Right ventricle myocardium inferior (tissue), 1 donor: Measurements from ENCODE around the gene MED19. TPM values are rescaled to one million over a fixed set of nuclear protein-coding genes. Genes with fewer than 3 reads are reported as not detected.
"Not testable (repeated sequence)": the region's sequence is repeated elsewhere in the genome, so short reads cannot be mapped to it uniquely, and the experiment has no call there.

Experiments used
- ATAC-seq: fragments of 200-7000 bp; cut with Tn5 transposase; one replicate; pipeline ENCODE4 v1.9.1; 2020; ENCODE audit warnings: mild to moderate bottlenecking, moderate library complexity
- DNase-seq: peaks from one replicate; pipeline ENCODE4 v3.0.0; 2021; ENCODE audit errors: missing footprints
- intact Hi-C: fragments of 100-400 bp; cut with DNase I; formaldehyde crosslinking; loops from one replicate; pipeline ENCODE4 v1.11.0; 2022
- long read RNA-seq: library from polyadenylated mRNA; unstranded; transcript quantifications from one replicate; pipeline ENCODE4 v2.0.0, GENCODE V29; 2021
- total RNA-seq: library from RNA; stranded (reverse); fragmentation: NEBNext Ultra II Directional; extraction: Animal tissue kit (Norgen Biotek cat#: 25700); gene quantifications from one replicate; pipeline ENCODE4 v1.2.1, GENCODE V29; 2021
- donor health status: DM: no; HTN: yes; CAD: no; lungs with severe emphysema.

MED19 gene, protein sequence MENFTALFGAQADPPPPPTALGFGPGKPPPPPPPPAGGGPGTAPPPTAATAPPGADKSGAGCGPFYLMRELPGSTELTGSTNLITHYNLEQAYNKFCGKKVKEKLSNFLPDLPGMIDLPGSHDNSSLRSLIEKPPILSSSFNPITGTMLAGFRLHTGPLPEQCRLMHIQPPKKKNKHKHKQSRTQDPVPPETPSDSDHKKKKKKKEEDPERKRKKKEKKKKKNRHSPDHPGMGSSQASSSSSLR
- total RNA-seq: 7.9 TPM
- long read RNA-seq, transcript MED19-202 (5 exons, 1,203 nt): major isoform, 8 of 9 reads
- long read RNA-seq, partial matches to known transcripts: 0 of 9 reads
- long read RNA-seq, other reads (novel, unspliced or antisense): 1 of 9 reads

GRCh38 chr11:57711414-57712255, at the start of gene MED19:
TSS of gene MED19 (minus strand) at chr11:57712215. CDS start at chr11:57712179, 36 bp downstream.
- DNase-seq (peak; percentile 91), ATAC-seq (no peak)
- intact Hi-C loops: loop anchor here (2.0 to 5.0 kb wide), 3 partner anchors 29 to 866 kb away; partner anchors contain the start of genes LPXN, SELENOH and ZFP91

DNA sequence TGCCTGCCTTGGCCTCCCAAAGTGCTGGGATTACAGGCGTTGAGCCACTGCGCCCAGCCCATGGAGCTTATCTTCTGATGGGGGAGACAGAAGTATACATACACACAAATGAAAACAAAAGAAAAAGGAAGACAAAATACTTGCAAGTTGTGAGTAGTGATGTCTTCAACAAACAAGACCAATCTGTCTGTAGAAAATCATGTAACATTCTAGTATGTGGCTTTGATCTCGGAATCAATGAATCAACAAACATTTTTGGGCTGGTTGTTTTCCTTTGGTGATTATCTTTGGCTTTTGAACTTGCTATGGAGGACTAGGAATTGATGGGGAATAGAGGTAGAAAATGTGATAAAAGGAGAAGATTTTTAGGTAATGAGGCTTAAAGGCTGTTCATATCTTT, 46.2 kb upstream of the MED19 start:
- ATAC-seq (no peak), DNase-seq (no peak)
- intact Hi-C loops: no loop called here

- intact Hi-C loops: no loop called here
- ATAC-seq (no peak), DNase-seq (no peak)
Measured at GRCh38 chr11:57752954-57753353, 40.9 kb upstream of the MED19 start.

DNA sequence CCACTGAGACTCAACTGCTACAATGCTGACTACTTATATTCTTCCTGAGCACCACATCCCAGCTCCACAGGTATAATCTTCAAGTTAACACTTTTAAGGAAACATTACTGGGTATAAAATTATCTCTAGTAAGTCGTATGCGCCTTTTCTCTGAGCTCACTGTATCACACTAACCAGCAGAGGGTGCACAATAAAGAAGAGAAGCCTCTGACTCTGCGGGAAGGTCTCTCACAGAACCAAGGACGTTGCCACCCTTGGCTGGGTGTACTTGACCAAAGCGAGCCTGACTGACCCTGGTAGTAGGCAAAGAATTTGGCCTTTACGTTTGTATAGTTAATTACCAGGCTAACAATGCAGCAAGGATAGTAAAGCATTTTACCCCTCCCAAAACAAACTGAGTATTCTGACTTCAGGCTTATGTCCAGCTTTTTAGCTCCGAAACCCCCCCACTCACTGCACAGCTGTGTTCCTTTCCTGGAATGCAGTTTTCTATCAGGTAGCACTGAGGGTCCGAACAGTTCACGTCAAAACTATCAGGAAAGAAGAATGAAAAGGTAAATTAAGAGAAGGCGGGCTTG, 39.8 kb upstream of the MED19 start, which contains the start of gene BTBD18:
TSS of gene BTBD18 (minus strand) at position 144 of the 578 bp plus-strand sequence. CDS start 631 bp downstream, outside the sequence.
- intact Hi-C loops: loop anchor here (2.0 kb wide), 1 partner anchor 49 kb away; no protein-coding TSS in a partner anchor
- DNase-seq (no peak), ATAC-seq (peak; percentile 81)

DNA sequence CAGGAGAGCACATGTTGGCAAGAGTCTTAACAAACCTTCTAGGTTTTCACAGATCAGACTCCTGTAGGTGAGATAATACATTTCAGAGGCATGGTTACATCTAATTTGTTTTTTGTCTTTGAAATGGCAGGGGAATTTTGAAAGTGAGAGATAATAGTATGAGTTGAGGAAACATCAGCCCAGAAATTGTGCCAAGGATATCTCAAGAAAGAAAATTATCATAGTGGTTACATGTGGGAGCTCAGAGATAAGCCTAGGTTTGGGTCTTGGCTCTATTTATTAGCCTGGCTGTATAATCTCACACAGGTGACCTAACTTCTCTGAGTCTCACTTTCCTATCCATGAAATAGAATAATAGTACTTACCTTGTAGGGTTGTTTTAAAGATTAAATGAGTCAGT, 39.2 kb upstream of the MED19 start:
- intact Hi-C loops: loop anchor here (2.0 kb wide), 1 partner anchor 50 kb away; no protein-coding TSS in a partner anchor
- no peak for ATAC-seq
- no peak for DNase-seq

GRCh38 chr11:57746920-57747319, 34.9 kb upstream of the MED19 start:
- no peak for ATAC-seq
- intact Hi-C loops: loop anchor here (10.0 kb wide), 1 partner anchor 768 kb away; no protein-coding TSS in a partner anchor
- no peak for DNase-seq

- no peak for ATAC-seq
- no peak for DNase-seq
- intact Hi-C loops: loop anchor here (10.0 kb wide), 1 partner anchor 770 kb away; no protein-coding TSS in a partner anchor
Measured at GRCh38 chr11:57745206-57745605, 33.2 kb upstream of the MED19 start.

DNA sequence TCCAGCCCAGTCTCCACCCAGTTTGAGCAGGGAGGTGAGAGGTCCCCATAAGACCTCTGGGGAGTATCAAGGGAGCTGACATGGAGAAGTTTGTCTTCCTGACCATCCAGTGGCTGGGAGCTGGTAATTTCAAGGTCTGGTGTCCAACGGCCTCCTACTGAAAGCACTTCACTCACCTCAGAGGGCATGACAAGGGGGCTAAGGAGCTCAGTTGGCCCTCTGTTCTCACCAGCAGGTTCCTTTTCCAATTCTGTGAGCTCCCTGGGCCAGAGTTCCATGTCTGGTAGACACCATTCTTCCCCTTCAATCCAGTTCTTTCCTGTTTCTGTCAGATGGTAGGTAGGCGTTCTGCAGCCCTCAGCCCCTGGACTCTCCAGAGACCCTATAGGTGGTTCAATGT, 32.3 kb upstream of the MED19 start:
- ATAC-seq (no peak), DNase-seq (no peak)
- intact Hi-C loops: loop anchor here (10.0 kb wide), 1 partner anchor 770 kb away; no protein-coding TSS in a partner anchor

DNA sequence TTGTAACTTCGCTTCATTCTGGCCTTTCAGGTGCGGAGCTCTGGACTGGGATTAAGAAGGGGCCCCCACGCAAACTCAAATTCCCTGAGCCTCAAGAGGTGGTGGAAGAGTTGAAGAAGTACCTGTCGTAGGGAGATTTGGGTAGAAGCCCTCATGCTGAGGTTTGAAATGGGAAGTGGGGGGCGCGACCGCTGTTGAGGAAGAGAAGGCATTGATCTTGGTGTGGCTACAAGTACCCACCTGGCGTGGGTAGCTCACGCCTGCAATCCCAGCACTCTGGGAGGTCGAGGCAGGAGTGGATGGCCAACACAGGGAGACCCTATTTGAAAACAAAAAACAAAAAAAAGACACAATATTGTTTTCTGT, 30.1 kb upstream of the MED19 start:
- ATAC-seq (no peak), DNase-seq (no peak)
- intact Hi-C loops: loop anchor here (10.0 kb wide), 1 partner anchor 773 kb away; no protein-coding TSS in a partner anchor

- ATAC-seq (peak; percentile 99), DNase-seq (peak; percentile 96)
- intact Hi-C loops: loop anchor here (2.0 to 10.0 kb wide), 2 partner anchors 29 to 773 kb away; partner anchors contain the start of genes MED19 and TMX2
Measured at GRCh38 chr11:57741132-57742086, 29.4 kb upstream of the MED19 start, which contains the start of gene SELENOH. TSS of gene SELENOH (plus strand) at chr11:57741491. CDS start at chr11:57741596, 105 bp downstream.

DNA sequence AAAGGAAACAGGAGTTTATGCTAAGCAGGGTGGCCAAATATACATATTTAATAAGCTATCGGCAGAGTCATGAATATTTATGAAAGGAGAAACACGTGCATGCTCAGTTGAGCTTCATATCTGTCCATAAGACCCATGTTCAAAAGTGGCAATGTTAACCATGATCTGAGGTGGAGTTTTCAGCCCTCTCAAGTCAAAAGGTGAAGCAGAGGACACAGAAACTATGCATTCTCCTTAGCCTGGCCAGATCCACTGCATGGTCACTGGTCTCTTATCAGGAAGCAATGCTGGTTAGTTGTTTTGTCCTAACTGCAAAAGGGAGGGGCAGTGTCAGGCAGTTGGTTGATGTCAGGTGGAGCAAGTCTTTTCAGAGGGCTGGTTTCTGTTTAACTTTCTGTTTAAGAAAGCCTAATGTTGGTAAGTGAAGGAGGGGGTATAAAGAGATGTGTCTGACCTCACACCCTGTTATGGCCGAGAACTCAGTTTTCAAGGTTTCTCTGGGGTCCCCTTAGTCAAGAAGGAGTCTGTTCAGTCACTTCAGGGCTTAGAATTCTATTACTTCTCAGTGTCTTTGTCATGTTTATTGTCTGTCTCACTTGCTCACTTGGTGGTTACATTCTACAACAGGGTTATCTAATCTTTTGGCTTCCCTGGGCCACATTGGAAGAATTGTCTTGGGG, 23.7 kb upstream of the MED19 start:
- intact Hi-C loops: no loop called here
- ATAC-seq: peak; percentile 49
- no peak for DNase-seq

- DNase-seq: no peak
- intact Hi-C loops: no loop called here
- no peak for ATAC-seq
Measured at GRCh38 chr11:57732661-57733060, 20.6 kb upstream of the MED19 start.

DNA sequence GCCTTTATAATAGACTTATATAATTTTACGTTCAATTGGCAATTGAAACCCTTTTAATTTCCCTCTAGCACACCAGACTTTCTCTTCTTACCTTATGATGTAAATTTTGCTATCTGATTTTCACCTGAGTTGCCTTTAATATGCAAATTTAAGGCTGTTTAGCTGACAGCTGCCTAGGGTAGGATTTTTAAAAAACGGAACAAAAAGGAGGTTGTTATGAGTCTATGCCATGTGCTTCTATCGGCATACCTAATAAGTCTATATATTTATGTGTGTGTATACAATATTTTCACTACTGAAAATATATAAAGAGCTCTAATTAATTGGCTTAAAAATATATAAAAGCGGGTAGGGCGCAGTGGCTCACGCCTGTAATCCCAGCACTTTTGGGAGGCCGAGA, 17.5 kb upstream of the MED19 start:
- no peak for ATAC-seq
- intact Hi-C loops: no loop called here

DNA sequence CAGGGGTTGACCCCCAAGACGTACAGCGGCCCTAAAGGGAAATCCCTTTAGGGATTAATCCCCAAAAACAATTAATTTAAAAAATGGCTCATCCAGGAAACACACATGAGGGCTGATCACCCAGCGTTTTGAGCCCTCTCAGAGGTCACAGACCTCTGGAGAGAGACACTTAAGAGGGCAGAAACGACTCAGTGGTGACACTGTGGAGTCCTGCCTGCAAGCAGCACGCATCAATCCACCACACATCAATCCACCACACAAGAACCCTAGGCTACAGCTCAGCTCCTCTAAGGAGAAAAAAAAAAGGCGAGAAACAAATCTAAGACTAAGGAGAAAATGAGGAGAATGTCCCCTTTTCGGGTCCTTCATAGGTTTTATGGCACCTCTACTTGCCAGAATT, 16.8 kb upstream of the MED19 start:
- intact Hi-C loops: no loop called here
- ATAC-seq: no peak
- DNase-seq: no peak

More for the DNA sequence above, 17.5 kb upstream of the MED19 start:
- DNase-seq: no peak

DNA sequence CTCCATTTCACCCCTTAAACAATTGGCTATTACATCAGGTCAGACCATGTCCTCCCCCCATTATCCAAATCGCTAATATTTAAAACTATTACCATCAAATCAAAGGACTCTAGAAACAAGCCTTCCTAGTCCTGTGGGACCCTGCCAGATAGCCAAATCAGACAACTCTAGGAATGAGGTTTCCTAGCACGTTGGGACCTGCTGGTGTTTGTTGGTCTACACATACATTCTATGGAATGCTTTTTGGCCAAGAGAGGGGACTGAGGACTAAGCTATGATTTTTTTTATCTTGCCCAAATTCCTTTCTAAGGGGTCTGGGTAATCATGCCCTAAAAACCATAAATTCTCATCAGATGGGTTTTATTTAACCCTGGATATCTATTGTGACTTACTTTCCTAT, 15.2 kb upstream of the MED19 start:
- ATAC-seq: no peak
- intact Hi-C loops: no loop called here
- DNase-seq: no peak

DNA sequence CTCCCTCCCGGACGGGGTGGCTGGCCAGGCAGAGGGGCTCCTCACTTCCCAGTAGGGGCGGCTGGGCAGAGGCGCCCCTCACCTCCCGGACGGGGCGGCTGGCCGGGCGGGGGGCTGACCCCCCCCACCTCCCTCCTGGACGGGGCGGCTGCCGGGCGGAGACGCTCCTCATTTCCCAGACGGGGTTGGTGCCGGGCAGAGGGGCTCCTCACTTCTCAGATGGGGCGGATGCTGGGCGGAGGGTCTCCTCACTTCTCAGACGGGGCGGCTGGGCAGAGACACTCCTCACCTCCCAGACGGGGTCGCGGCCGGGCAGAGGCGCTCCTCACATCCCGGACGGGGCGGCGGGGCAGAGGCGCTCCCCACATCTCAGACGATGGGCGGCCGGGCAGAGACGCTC, 4.7 kb upstream of the MED19 start:
- ATAC-seq, intact Hi-C loops: not testable (repeated sequence)

DNA sequence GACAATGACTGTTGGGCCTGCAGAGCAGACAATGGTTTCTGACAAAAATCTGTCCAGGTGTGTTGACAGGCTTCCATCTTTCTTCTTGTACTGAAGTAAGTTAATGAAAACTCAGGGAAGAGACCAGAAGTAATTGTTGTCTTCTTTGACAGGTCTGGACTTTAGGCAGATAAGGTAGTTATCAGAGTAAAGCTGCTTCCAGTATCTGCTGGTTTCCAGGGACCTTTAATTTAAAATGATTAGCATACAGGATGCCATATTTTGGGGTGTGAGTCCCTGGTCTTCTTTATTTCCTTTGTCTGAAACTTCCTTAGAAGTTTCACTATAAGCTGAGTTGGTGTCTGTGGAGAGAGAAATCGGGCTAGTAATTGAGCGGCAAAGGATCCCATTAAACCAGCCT, 1.8 kb upstream of the MED19 start:
- intact Hi-C loops: loop anchor here (2.0 to 5.0 kb wide), 3 partner anchors 27 to 863 kb away; partner anchors contain the start of genes LPXN, SELENOH and ZFP91

More for the DNA sequence above, 4.7 kb upstream of the MED19 start:
- DNase-seq: not testable (repeated sequence)

More for the DNA sequence above, 1.8 kb upstream of the MED19 start:
- no peak for ATAC-seq
- no peak for DNase-seq
